ENCODE results near the gene ATAT1.

DNA sequence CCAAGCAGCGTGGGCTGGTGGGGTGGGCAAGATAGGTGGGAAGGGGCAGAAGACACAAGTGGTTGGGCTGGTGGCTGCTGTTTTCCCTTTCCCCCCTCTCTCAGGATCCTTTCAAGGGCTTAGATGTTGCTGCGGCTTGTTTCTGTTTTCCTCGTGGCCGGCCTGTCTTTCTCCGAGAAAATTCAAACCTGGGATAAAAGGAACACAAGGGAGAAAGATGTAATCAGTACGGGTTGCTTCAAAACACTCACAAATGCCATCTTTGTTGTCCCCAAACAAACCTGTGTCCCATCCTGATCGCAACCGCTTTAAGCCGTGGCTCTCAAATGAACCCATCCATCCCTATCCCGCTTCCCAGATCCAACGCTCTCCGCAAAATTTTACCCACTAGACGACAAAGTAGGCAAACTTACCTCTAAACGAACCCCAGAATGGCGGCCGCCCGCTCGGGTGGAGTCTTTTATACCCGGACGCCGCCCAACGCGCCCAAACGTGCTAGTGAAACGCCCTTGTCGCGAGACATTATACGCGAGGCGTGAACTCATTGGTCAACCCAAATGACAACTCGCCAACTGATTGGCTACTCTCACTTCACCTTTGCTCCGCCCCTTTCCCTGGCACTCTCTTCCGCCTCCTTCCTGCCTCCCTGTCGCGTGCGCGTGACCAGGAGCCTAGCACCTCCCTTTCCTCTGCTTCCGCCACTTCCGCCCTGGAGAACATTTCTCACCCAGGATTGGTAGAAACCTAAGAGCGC, 9.7 kb upstream of the ATAT1 start, which contains the start of gene PPP1R10:
- TF ChIP-seq, protein P1, sequence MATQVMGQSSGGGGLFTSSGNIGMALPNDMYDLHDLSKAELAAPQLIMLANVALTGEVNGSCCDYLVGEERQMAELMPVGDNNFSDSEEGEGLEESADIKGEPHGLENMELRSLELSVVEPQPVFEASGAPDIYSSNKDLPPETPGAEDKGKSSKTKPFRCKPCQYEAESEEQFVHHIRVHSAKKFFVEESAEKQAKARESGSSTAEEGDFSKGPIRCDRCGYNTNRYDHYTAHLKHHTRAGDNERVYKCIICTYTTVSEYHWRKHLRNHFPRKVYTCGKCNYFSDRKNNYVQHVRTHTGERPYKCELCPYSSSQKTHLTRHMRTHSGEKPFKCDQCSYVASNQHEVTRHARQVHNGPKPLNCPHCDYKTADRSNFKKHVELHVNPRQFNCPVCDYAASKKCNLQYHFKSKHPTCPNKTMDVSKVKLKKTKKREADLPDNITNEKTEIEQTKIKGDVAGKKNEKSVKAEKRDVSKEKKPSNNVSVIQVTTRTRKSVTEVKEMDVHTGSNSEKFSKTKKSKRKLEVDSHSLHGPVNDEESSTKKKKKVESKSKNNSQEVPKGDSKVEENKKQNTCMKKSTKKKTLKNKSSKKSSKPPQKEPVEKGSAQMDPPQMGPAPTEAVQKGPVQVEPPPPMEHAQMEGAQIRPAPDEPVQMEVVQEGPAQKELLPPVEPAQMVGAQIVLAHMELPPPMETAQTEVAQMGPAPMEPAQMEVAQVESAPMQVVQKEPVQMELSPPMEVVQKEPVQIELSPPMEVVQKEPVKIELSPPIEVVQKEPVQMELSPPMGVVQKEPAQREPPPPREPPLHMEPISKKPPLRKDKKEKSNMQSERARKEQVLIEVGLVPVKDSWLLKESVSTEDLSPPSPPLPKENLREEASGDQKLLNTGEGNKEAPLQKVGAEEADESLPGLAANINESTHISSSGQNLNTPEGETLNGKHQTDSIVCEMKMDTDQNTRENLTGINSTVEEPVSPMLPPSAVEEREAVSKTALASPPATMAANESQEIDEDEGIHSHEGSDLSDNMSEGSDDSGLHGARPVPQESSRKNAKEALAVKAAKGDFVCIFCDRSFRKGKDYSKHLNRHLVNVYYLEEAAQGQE (IDR thresholded peaks at IDR 0.05; ENCODE audit: unreplicated experiment): no peak
- TF ChIP-seq CTCF (conservative IDR thresholded peaks at IDR 0.05; ENCODE audit: low read depth in 2 of 2) (no peak), JUNB (IDR thresholded peaks at IDR 0.05; ENCODE audit: unreplicated experiment) (no peak), EZH2 (IDR thresholded peaks at IDR 0.05; ENCODE audit: low read depth, unreplicated experiment) (no peak), CREB1 (CRISPR knock-in tag; IDR thresholded peaks at IDR 0.05; ENCODE audit: low read depth) (peak; percentile 77), EZH2phosphoT487 (IDR thresholded peaks at IDR 0.05; ENCODE audit: unreplicated experiment) (no peak), POLR2AphosphoS5 (IDR thresholded peaks at IDR 0.05; ENCODE audit: low read depth) (peak; percentile 98), ZNF331 (CRISPR knock-in tag; IDR thresholded peaks at IDR 0.05; ENCODE audit: low read depth) (no peak), ETS1 (IDR thresholded peaks at IDR 0.05) (peak; percentile 80), STAT1 (IDR thresholded peaks at IDR 0.05; ENCODE audit: unreplicated experiment) (no peak)
